Spinal cord (tissue), 10 donors: ENCODE measurements around the gene ATG4C. TPM values are rescaled to one million over a fixed set of nuclear protein-coding genes. Genes with fewer than 3 reads are reported as not detected.
"Not testable (repeated sequence)": the region's sequence is repeated elsewhere in the genome, so short reads cannot be mapped to it uniquely, and the experiment has no call there.

ENCODE experiments used
- DNase-seq, 6 donors: peaks; one replicate each; pipeline versions ENCODE4 v3.0.0 to v3.0.0-alpha.2; 2013 to 2015; ENCODE audit warnings: low spot score in 6 of 6, low read depth in 4 of 6
- H3K27ac ChIP-seq: one replicate; pipeline ENCODE4 v1.5.1; 2013; ENCODE audit warnings: low read depth, low read length, control low read depth
- H3K27me3 ChIP-seq: one replicate; pipeline ENCODE4 v1.6.1; 2013; ENCODE audit warnings: low read length; ENCODE audit not compliant: control insufficient read depth, insufficient read depth
- H3K36me3 ChIP-seq: one replicate; pipeline ENCODE4 v1.6.1; 2013; ENCODE audit warnings: low read length; ENCODE audit not compliant: control insufficient read depth, insufficient read depth
- H3K4me1 ChIP-seq: one replicate; pipeline ENCODE4 v1.6.1; 2013; ENCODE audit warnings: low read length; ENCODE audit not compliant: control insufficient read depth, insufficient read depth
- H3K4me3 ChIP-seq: one replicate; pipeline ENCODE4 v1.5.1; 2013; ENCODE audit warnings: low read depth, low read length, control low read depth
- H3K9me3 ChIP-seq: one replicate; pipeline ENCODE4 v1.6.1; 2013; ENCODE audit warnings: low read length; ENCODE audit not compliant: control insufficient read depth, insufficient read depth
- WGBS: methylation state at CpG from one replicate; pipeline ENCODE4 v1.1.5; 2013; ENCODE audit warnings: missing lambda C conversion rate; ENCODE audit not compliant: insufficient coverage; 5-methylcytosine and 5-hydroxymethylcytosine counted together
- long read RNA-seq, 4 donors: transcript quantifications; one replicate each; lab custom pipeline, GENCODE V29; 2026
- polyA plus RNA-seq, 2 donors: library from polyadenylated mRNA; unstranded; fragments of 120-200 nt; gene quantifications; one replicate each; pipeline ENCODE4 v1.2.1, GENCODE V29; 2013; ENCODE audit not compliant: insufficient read length in 2 of 2
- total RNA-seq, 2 donors: library from RNA; depleted of rRNA in 1 of 2; stranded (reverse); fragments of 120-200 nt in 1 of 2; fragments of >200 nt in 1 of 2; gene quantifications; one replicate each; pipeline versions ENCODE4 v1.2.3 to v1.2.4, GENCODE V29; 2013 to 2014
- donor health status: healthy.

The ATG4C gene, protein sequence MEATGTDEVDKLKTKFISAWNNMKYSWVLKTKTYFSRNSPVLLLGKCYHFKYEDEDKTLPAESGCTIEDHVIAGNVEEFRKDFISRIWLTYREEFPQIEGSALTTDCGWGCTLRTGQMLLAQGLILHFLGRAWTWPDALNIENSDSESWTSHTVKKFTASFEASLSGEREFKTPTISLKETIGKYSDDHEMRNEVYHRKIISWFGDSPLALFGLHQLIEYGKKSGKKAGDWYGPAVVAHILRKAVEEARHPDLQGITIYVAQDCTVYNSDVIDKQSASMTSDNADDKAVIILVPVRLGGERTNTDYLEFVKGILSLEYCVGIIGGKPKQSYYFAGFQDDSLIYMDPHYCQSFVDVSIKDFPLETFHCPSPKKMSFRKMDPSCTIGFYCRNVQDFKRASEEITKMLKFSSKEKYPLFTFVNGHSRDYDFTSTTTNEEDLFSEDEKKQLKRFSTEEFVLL
- total RNA-seq = 10 to 100 TPM; 12.9 to 27.3 TPM
- 10 to 100 TPM; 12.1 to 15.6 TPM for polyA plus RNA-seq
- long read RNA-seq, donor 1, transcript ATG4C-201 (11 exons, 2,938 nt) = major isoform, 5 of 8 reads
- long read RNA-seq, donor 1, partial matches to known transcripts = 0 of 8 reads
- long read RNA-seq, donor 1, other reads (novel, unspliced or antisense) = 0 of 8 reads
- long read RNA-seq, donor 2 = 0 reads
- long read RNA-seq, donor 3, partial matches to known transcripts = 0 of 1 reads
- long read RNA-seq, donor 3, other reads (novel, unspliced or antisense) = 0 of 1 reads
- long read RNA-seq, donor 4, partial matches to known transcripts = 0 of 7 reads
- long read RNA-seq, donor 4, other reads (novel, unspliced or antisense) = 0 of 7 reads

GRCh38 chr1:62783736-62784508 is at the start of gene ATG4C:
Gene ATG4C, plus strand, starts transcription at chr1:62784132. Its CDS starts 19,655 bp downstream, at chr1:62803787.
- Histone ChIP-seq H3K4me1 (peaks cover 5% of the 10 kb centered on the region), H3K4me3 (peak within 1 kb of the TSS; percentile 91), H3K9me3 (no peaks in the 10 kb centered on the region), H3K27me3 (no peaks in the 10 kb centered on the region), H3K36me3 (no peaks in the 10 kb centered on the region), H3K27ac (peak within 1 kb of the TSS; percentile 95)
- peak; percentile 90 to 99 (median 97) for DNase-seq
- WGBS = under 1% methylated on average over 37 of the region's 38 CpGs

DNA sequence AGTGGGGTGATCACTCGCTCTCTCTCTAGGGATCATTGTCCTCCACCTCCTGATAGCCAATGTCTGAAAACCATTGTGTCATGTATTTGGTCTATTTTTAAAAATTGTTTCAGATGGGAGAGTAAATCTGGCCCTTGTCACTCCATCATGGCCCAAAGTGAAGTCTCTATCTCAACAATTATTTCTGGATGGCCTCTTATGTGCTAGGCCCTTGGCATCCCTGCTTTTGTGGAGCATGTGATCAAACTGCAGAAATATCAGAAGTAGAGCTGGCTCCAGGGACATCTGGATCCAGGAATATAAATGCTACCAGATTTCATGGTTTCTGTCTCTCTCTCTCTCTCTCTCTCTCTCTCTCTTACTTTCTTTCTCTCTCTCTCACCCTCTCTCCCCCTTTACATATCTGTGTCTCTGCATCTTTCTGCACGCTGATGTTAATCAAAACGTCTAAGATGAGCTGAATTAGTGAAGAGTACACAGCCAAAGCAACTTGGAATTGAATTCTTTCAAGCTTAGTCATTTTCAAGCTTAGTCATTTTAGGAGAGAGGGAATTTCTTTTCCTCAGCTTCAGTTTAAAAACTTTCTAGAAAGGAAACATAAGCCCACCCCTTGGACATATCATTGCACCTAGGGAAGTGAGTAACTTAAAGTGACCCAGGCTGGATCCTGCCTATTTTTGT is 48.3 kb upstream of the ATG4C start:
- WGBS = no CpG with 5 or more reads among the region's 3 CpGs
- H3K4me1 ChIP-seq = no peaks in the 10 kb centered on the region

DNA sequence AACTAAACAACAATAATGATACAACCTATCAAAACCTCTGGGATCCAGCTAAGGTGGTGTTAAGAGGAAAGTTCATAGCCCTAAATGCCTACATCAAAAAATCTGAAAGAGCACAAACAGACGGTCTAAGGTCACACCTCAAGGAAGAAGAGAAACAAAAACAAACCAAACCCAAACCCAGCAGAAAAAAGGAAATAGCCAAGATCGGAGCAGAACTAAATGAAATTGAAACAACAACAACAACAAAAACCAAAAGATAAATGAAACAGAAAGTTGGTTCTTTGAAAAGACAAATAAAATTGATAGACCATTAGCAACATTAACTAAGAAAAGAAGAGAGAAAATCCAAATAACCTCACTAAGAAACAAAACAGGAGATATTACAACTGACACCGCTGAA is 43.2 kb upstream of the ATG4C start:
- not testable (repeated sequence) for H3K4me1 ChIP-seq, DNase-seq, H3K9me3 ChIP-seq, H3K27me3 ChIP-seq, H3K27ac ChIP-seq, H3K36me3 ChIP-seq, H3K4me3 ChIP-seq
- WGBS = no CpG with 5 or more reads among the region's 3 CpGs

More for the DNA sequence above, 48.3 kb upstream of the ATG4C start:
- H3K36me3 ChIP-seq = no peaks in the 10 kb centered on the region
- DNase-seq = no peak
- no peaks in the 10 kb centered on the region for H3K9me3 ChIP-seq
- H3K27me3 ChIP-seq = no peaks in the 10 kb centered on the region
- H3K27ac ChIP-seq = no peak overlapping the region
- no peak overlapping the region for H3K4me3 ChIP-seq

GRCh38 chr1:62744611-62745577 is 39.0 kb upstream of the ATG4C start:
- H3K4me1 ChIP-seq = no peaks in the 10 kb centered on the region
- H3K9me3 ChIP-seq = peaks cover 2% of the 10 kb centered on the region
- WGBS = 25% methylated on average over 2 of the region's 3 CpGs
- DNase-seq = no peak
- no peak overlapping the region for H3K27ac ChIP-seq
- H3K27me3 ChIP-seq = no peaks in the 10 kb centered on the region
- no peaks in the 10 kb centered on the region for H3K36me3 ChIP-seq
- no peak overlapping the region for H3K4me3 ChIP-seq

DNA sequence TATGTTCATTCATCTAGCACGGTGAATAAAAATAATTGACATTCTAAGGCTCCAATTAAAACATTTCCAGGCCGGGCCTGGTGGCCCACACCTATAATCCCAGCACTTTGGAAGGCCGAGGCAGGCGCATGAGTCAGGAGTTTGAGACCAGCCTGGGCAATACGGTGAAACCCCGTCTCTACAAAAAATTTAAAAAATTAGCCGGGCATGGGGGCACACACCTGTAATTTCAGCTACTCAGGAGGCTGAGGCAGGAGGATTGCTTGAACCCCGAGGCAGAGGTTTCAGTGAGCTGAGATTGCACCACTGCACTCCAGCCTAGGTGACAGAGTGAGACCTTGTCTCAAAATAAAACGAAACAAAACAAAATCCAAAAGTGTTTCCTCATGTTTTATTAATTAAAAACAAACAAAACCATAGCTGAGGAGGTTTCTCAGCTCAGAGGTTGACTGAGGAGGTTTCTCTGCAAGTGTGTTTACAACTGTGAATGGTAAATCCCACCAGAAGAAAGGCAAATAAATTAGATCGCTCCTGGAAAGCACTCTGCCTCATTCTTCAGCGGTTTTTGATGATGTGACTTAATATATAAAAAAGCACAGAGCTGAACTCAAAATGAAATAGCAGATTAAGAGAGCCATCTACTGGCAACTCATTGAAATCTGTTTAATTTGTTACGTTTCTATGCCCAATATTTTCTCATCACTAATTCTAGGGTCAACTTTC is 37.7 kb upstream of the ATG4C start:
- no peak overlapping the region for H3K27ac ChIP-seq
- H3K9me3 ChIP-seq = peaks cover 2% of the 10 kb centered on the region
- no peaks in the 10 kb centered on the region for H3K36me3 ChIP-seq
- peak in 4 of 6 donors; percentile 30 to 89 (median 62) for DNase-seq
- H3K4me1 ChIP-seq = no peaks in the 10 kb centered on the region
- peak overlapping the region; percentile 26 for H3K4me3 ChIP-seq
- H3K27me3 ChIP-seq = no peaks in the 10 kb centered on the region
- WGBS = 90% methylated on average over 8 of the region's 12 CpGs

GRCh38 chr1:62746809-62747138 is 37.2 kb upstream of the ATG4C start:
- DNase-seq = no peak
- no CpG with 5 or more reads among the region's 3 CpGs for WGBS
- Histone ChIP-seq H3K27ac (no peak overlapping the region), H3K36me3 (no peaks in the 10 kb centered on the region), H3K4me3 (no peak overlapping the region), H3K27me3 (no peaks in the 10 kb centered on the region), H3K9me3 (peaks cover 2% of the 10 kb centered on the region), H3K4me1 (no peaks in the 10 kb centered on the region)

DNA sequence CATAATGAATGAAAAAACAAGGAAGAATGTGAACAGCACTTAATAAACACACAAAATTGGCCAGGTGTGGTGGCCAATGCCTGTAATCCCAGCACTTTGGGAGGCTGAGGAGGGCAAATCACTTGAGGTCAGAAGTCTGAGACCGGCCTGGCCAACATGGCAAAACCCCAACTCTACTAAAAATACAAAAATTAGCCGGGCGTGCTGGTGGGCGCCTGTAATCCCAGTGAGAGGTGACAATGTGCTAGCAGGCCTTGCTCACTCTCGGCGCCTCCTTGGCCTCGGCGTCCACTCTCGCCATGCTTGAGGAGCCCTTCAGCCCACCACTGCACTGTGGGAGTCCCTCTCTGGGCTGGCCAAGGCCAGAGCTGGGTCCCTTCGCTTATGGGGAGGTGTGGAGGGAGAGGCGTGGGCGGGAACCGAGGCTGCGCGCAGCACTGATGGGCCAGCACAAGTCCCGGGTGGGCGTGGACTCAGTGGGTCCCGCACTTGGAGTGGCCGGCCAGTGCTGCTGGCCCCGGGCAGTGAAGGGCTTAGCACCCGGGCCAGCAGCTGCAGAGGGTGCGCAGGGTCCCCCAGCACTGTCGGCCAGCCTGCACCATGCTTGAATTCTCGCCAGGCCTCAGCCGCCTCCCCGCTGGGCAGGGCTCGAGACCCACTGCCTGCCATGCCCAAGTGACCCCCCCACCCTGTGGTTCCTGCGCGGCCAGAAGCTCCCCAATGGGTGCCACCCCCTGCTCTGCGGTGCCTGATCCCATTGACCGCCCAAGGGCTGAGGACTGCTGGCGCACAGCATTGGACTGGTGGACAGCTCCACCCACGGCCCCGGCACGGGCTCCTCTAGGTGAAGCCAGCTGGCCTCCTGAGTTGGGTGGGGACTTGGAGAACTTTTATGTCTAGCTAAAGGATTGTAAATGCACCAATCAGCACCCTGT is 30.6 kb upstream of the ATG4C start:
- H3K27me3 ChIP-seq = no peaks in the 10 kb centered on the region
- no peak overlapping the region for H3K27ac ChIP-seq
- no peaks in the 10 kb centered on the region for H3K9me3 ChIP-seq
- H3K4me1 ChIP-seq = no peaks in the 10 kb centered on the region
- no peak overlapping the region for H3K4me3 ChIP-seq
- no peaks in the 10 kb centered on the region for H3K36me3 ChIP-seq
- WGBS = 98% methylated on average over 31 of the region's 35 CpGs
- no peak for DNase-seq
